KBM-7 (cell line): Measurements from ENCODE around the gene CXCL13.
"Not testable (repeated sequence)": the region's sequence is repeated elsewhere in the genome, so short reads cannot be mapped to it uniquely, and the experiment has no call there.

Experiments
- DNase-seq: peaks from one replicate; pipeline ENCODE4 v3.0.0-alpha.2; 2015
- in situ Hi-C: fragments of 300-500 bp; cut with MboI; formaldehyde crosslinking; loops from 2 replicates; pipeline ENCODE4 v1.14.3; 2020; ENCODE audit warnings: low sequenced_read_pairs, low pct_unique_long_range_greater_than_20kb, mixed read lengths

Gene CXCL13

DNA sequence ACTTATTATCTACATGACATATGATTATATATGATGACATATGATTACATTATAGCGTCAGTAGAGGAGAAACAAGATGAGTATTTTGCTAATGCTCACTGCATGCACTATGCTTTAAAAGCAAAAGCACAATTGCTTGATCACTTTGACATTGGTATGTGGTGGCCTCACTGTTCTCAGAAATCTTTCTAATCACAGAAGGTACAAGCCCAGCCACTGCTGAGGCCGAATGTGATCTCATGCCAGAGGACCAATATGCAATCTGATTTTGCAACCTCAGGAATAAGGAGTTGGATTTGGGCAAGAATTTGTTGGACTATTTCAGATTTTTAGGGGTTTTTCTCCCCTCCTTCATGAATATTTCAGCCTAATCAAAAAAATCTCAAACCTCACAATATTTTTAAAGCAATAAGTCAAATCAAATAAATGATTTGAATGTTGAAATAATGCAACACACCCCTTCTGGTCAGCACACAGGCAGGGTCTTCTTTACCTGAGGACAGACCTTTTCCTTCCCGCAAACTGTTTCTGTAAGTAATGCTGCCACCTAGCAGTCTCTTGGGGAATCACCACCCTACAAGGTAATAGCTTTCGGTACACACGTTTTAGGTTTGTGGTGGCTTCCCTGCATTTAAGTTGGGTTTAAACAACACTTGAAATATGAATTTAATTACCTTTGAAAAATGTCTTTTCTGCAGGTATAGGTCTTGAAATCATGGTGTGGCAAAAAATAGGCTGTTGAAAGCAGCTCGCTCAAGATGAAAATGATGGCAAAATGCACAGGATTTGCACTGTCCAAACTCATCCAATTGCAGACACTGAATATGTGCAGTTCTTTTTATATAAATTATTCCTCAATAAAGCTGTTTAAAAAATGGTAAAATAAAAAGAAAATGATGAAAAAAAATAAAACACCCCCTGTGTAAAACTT, 4.8 kb upstream of the CXCL13 start:
- in situ Hi-C loops, result no loop called here
- peak; percentile 30 for DNase-seq

DNA sequence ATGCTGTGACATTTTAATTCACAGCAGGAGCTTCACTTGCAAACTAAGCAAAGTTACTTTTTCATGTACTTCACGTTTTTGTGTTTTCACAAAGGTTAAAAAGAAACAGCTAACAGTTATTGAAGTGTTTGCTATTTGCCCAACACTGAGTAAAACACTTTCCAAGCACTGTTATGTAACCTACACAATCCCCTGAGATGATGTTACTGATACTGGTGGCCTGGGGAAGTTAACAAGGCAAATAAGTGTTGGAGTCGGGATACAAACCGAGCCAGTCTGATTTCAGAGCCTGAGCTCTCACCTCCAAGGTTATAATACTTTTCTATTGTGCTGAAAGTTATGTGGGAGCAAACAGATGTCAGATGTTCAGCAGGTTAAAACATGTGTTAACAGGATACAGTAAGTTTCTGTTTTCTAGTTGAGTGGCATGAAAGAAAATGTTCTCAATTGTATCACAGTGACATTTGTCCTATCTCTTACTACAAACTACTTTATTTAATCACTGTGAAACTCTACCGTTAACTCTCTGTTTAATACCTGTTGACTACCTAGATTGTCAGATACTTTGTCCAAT, 3.9 kb upstream of the CXCL13 start:
- DNase-seq, result no peak
- in situ Hi-C loops, result no loop called here

GRCh38 chr4:77613267-77613666, 7.6 kb downstream of the CXCL13 start:
- in situ Hi-C loops, result no loop called here
- no peak for DNase-seq

DNA sequence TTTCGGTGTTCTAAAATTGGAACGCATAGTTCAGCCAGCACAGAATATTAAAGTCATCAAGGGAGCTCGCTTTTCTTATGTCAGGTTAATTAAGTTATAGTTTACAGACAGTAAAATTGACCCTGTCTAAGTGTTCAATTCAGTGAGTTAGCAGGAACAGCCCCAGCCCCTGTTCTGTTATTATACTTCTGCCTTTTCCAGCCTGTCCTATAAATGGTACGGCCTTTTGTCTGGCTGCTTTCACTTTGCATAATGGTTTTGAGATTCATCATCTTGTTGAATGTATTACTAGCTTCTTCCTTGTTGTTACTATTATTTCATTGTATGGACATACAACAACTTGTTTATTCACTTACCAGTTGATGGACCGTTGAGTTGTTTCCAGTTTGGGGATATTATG, 9.5 kb downstream of the CXCL13 start:
- DNase-seq, result no peak
- in situ Hi-C loops, result no loop called here

- in situ Hi-C loops, result no loop called here
Measured at GRCh38 chr4:77617203-77617602, 11.6 kb downstream of the CXCL13 start.

DNA sequence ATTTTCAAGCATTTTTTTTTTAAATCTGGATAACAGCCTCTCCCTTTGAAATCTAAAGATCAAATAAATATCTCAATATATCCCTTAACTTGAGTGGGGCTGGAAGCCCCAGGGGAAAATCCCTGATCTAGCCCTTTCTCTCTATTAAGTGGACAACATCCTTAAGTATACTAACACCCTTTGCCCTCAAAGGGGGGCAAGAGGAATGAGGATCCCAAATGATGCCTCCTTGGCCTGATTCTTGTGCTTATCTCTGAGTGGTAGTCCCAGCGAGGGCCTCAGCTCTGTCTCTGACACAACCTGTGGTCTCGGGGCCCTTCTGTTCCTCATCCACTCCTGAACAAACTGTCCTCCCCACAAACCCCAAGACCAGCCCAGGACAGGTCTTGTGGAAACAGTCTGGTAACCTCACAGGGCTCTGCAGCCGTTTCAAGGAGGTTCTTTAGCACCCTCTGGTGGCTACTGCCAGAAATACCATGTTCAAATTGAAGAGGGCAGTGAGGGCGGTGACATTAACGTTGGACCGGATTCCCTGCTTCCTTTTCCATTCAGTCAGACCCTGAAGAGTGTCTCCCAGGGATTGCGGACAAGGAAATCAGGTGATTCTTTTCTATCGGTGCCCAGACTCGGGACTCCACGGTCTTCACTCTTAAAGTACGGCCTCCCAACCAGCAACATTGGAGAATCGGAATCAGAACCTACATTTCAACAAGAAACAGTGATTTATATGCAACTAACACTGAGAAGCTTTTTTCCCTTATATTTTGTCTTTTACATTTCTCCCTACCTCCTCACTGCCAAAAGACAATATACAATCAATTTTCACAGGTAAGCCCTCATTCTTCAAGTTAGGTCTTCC, 13.0 kb downstream of the CXCL13 start:
- in situ Hi-C loops, result no loop called here
- DNase-seq, result peak; percentile 74

More at GRCh38 chr4:77617203-77617602, 11.6 kb downstream of the CXCL13 start:
- no peak for DNase-seq

DNA sequence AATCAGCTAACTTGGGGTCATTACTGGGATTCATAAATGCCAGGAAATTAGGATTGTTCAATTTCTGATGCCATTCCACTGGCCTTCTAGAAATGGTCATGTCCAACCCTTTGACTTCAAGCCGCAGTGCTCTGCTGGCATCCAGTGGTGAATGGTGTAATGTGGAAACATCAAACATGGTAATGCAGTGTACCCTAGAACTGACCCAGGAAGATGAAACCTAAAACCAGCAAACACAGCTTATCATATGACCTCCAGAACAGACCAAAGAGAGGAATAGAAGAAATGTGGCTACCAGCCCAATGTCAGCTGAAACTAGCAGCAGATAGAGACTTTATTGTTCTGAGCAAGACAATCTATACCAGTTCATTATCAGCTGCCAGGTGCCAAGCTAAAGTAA, 13.8 kb downstream of the CXCL13 start:
- in situ Hi-C loops, result no loop called here
- DNase-seq, result no peak

DNA sequence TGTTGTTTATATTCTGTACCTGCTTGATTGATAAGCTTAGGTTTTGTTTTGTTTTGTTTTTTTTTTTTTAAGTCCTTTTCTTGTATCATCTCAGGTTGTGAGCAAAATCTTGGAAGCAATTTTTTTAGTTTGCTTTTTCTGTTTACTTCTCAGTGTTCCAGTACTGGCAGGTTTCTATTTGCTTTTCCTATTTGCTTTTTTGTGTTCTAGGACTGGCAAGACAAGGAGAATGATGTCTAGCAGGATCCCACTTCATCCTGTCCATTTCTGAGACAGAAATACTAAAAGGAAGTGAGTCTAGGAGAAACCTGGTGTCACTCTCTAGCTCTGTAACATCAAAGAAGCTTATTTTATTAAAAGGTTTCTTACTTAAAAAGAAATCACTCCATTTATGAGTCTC, 15.6 kb downstream of the CXCL13 start:
- no peak for DNase-seq
- in situ Hi-C loops, result no loop called here

GRCh38 chr4:77623091-77623490, 17.5 kb downstream of the CXCL13 start:
- in situ Hi-C loops, result no loop called here

GRCh38 chr4:77624213-77624612, 18.6 kb downstream of the CXCL13 start:
- DNase-seq, result no peak
- in situ Hi-C loops, result no loop called here

More at GRCh38 chr4:77623091-77623490, 17.5 kb downstream of the CXCL13 start:
- DNase-seq, result no peak

DNA sequence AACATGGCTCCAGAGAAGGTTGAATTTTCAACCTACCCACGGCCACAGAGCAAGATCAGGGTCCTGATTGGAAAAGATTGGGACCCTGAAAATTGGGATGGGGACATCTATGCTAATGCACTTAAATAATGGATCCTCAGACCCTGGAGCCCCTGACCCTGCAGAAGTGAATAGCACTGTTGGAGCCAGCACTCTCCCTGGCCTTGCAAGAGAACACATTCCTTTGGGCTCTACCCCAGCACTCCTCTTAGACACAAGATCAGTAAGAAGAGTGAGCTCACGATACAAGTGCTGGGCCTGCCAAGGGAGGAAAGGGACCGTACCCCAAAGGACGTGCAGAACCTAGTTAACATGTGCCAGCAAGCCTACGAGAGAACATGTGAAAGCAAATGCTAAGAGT, 19.9 kb downstream of the CXCL13 start:
- no peak for DNase-seq
- in situ Hi-C loops, result no loop called here

DNA sequence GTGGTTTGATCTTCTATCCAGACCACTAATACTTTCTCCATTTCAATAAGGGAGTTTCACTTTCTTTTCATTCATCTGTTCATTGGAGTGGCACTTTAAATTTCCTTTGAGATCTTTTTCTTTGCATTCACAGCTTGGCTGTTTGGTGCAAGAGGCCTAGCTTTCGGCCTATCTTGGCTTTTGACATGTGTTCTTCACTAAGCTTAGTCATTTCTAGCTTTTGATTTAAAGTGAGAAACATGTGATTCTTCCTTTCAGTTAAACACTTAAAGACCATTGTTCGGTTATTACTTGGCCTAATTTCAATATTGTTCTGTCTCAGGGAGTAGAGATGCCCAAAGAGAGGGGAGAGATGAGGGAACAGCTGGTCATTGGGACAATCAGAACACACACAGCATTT, 24.3 kb downstream of the CXCL13 start:
- DNase-seq, result no peak

GRCh38 chr4:77631276-77631675, 25.7 kb downstream of the CXCL13 start:
- no peak for DNase-seq
- in situ Hi-C loops, result no loop called here

More for the DNA sequence above, 24.3 kb downstream of the CXCL13 start:
- in situ Hi-C loops, result no loop called here

DNA sequence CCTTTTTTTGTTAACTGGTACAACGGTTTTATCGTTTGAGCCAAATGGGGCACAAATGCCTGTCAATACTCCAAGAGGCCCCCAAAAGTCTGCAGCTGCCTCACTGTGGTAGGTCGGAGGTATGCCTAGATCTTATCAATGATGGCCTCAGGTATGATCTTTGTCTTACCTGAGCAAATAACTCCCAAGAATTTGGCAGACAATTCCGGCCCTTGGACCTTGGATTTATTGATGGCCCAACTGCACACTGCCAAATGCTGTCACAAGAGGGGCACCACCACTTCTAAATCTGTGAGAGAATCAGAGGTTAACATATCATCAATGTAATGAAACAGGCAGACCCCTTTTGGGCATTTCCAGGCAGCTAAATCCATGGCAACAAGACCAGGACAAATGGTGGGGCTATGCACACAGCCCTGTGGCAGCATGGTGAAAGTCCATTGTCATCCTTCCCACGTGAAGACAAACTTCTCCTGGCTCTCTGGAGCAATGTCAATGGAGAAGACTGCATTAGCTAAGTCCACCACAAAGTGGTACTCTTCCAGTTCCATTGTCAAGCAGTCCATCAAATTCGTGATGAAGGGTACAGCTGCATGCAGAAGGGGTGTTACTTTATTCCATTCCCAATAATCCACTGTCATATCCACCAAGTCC, 28.6 kb downstream of the CXCL13 start:
- in situ Hi-C loops, result no loop called here
- DNase-seq, result no peak

DNA sequence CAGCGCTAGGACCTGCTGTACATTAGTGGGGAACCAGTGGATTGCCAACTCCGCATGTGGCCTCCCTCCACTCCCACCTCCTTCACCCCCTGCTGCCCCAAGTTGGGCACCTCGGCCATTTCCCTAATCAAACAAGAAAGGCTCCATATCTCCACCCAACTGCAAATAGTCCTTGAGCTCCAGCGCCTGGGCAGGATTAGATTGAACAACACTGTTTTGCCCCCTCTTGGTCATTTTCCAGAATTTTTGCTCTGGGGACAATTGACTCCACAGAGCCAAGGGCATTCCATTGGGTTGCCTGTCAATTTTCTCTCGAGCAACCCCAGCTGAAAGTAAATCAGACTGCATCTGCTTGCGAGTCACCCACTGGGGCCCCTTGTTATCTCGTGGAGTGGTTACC, 29.6 kb downstream of the CXCL13 start:
- DNase-seq, result no peak
- in situ Hi-C loops, result no loop called here

DNA sequence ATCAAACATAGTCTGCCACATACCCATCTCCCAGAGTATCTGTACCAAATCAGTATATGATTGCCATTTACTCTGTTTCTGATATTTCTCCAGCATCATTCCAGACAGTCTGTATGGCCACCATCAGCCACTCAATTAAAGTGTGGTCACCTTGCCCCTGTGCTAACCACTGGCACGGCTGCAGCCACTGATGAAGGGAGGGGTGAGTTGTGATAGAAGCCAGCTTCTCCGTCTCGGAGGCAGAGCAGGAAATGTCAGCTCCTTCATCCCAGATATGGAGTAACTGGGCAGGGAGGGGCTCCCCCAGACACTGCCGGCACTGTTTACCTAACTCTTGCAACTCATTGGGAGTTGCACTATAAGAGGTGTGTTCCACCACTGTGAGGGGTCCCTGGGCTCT, 30.3 kb downstream of the CXCL13 start:
- in situ Hi-C loops, result no loop called here

GRCh38 chr4:77636902-77637301, 31.3 kb downstream of the CXCL13 start:
- in situ Hi-C loops, result no loop called here
- no peak for DNase-seq

More for the DNA sequence above, 30.3 kb downstream of the CXCL13 start:
- DNase-seq, result no peak

GRCh38 chr4:77644069-77644468, 38.4 kb downstream of the CXCL13 start:
- in situ Hi-C loops, DNase-seq: not testable (repeated sequence)

GRCh38 chr4:77650787-77651186, 45.2 kb downstream of the CXCL13 start:
- in situ Hi-C loops, result no loop called here
- DNase-seq, result no peak
